Retinal pigment epithelial cell (primary cell): ENCODE measurements around the gene NFATC2IP.

Experiments
- DNase-seq: peaks from one replicate; pipeline ENCODE4 v3.0.0-alpha.2; 2010; ENCODE audit warnings: low read depth
- H3K4me3 ChIP-seq: 2 replicates; pipeline ENCODE4 v1.5.1; 2011; ENCODE audit warnings: mild to moderate bottlenecking, low read length, control low read depth, moderate library complexity
- TF ChIP-seq, protein P1 (sequence below): conservative IDR thresholded peaks from 2 replicates; pipeline ENCODE4 v1.5.1; 2011; ENCODE audit warnings: low read depth, low read length, control low read depth, inconsistent platforms

The NFATC2IP gene

DNA sequence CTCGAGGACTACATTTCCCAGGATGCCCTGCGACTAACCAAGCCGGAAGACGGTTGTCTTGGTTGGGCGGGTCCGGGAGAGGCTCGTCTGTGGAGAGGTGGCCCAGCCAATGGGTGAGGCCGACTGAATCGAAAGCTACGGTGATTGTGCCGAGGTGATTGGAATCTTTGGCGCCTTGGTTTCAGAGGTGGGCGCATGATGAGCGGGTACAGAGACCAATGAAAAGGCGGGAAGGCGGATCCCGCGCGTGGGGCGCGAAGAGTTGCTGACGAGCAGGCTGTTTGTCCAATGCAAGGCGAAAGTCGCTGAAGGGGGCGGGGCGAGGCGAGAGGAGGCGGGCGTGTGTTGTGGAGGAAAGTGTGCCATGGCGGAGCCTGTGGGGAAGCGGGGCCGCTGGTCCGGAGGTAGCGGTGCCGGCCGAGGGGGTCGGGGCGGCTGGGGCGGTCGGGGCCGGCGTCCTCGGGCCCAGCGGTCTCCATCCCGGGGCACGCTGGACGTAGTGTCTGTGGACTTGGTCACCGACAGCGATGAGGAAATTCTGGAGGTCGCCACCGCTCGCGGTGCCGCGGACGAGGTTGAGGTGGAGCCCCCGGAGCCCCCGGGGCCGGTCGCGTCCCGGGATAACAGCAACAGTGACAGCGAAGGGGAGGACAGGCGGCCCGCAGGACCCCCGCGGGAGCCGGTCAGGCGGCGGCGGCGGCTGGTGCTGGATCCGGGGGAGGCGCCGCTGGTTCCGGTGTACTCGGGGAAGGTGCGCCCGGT lies at the start of gene NFATC2IP:
NFATC2IP (plus strand) TSS at position 290 of the 762 bp plus-strand sequence; CDS start at position 365, 75 bp downstream.
- TF ChIP-seq, protein P1, sequence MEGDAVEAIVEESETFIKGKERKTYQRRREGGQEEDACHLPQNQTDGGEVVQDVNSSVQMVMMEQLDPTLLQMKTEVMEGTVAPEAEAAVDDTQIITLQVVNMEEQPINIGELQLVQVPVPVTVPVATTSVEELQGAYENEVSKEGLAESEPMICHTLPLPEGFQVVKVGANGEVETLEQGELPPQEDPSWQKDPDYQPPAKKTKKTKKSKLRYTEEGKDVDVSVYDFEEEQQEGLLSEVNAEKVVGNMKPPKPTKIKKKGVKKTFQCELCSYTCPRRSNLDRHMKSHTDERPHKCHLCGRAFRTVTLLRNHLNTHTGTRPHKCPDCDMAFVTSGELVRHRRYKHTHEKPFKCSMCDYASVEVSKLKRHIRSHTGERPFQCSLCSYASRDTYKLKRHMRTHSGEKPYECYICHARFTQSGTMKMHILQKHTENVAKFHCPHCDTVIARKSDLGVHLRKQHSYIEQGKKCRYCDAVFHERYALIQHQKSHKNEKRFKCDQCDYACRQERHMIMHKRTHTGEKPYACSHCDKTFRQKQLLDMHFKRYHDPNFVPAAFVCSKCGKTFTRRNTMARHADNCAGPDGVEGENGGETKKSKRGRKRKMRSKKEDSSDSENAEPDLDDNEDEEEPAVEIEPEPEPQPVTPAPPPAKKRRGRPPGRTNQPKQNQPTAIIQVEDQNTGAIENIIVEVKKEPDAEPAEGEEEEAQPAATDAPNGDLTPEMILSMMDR, result no peak
- peak within 1 kb of the TSS; percentile 84 for H3K4me3 ChIP-seq
- DNase-seq, result peak; percentile 99

DNA sequence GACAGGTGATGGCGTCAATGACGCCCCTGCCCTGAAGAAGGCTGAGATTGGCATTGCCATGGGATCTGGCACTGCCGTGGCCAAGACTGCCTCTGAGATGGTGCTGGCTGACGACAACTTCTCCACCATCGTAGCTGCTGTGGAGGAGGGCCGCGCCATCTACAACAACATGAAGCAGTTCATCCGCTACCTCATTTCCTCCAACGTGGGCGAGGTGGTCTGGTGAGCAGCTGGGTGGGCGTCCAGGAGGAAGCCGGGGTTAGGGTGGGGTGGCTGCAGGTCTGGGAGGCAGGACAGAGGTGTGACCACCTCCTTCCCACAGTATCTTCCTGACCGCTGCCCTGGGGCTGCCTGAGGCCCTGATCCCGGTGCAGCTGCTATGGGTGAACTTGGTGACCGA lies 48.9 kb upstream of the NFATC2IP start:
- DNase-seq, result no peak
- TF ChIP-seq, protein P1, result no peak
- no peak overlapping the region for H3K4me3 ChIP-seq

DNA sequence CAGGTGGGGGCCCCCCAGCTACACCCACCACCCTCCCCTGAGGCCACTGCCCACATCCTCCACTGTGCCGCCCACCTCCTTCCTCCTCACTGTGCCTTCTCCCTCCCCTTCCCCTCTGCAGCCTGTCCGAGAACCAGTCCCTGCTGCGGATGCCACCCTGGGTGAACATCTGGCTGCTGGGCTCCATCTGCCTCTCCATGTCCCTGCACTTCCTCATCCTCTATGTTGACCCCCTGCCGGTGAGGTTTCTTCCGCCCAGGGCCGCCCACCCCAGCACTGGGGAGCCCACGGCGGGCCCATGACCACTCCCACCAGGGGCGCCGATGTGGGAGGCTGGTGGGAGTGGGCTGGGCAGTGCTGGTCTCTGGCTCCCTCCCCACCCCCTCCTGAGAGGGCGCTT lies 47.8 kb upstream of the NFATC2IP start:
- TF ChIP-seq, protein P1, result no peak
- DNase-seq, result no peak
- no peak overlapping the region for H3K4me3 ChIP-seq

DNA sequence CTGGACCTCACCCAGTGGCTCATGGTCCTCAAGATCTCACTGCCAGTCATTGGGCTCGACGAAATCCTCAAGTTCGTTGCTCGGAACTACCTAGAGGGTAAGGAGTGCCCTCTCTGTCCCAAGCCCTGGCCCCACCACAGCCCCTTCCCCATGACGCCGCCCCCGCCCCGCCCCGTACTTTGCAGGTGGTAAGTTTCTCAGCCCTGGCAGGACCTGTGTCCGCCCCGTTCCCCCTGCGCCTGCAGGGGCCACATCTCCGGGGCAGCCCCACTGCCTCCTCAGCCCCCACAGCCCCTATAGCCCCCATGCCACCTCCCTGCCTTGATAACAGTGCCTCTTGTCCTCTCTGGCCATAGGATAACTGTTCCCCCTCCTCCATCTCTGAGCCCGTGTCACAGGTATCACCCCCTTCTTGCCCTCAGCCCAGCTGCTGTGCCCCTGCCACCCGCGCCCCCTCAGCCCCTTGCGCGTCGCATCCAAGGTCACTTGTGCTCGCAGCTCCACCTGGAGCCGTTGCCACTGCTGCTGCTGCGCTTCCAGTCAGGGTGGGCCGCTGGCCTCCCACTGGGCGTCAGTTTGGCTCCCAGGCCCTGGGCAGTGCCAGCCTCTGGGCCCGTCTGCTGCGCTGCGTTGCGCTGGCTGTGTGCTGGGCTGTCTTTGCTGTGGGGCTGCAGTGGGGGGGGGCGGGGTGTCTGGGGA lies 47.2 kb upstream of the NFATC2IP start:
- TF ChIP-seq, protein P1, result no peak
- no peak for DNase-seq
- no peak overlapping the region for H3K4me3 ChIP-seq

DNA sequence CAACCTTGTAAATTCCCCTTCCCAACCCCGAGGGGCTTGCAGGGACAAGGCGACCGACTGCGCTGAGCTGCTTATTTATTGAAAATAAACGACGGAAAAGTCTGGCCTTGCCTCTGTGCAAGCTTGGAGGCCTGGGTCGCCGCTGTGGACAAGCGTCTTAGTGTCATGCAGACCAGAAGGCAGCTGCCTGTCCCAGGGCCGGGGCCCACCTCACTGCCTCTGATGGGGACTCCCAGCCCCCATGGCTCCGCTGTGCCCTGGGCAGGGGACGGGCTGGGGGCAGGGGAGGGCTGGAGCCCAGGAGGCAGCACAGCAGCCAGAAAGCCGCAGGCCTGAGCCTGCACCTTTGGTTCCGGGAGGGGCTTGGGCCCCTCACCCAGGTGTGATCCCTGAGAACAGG lies 46.4 kb upstream of the NFATC2IP start:
- TF ChIP-seq, protein P1, result no peak
- H3K4me3 ChIP-seq, result no peak overlapping the region
- DNase-seq, result no peak

DNA sequence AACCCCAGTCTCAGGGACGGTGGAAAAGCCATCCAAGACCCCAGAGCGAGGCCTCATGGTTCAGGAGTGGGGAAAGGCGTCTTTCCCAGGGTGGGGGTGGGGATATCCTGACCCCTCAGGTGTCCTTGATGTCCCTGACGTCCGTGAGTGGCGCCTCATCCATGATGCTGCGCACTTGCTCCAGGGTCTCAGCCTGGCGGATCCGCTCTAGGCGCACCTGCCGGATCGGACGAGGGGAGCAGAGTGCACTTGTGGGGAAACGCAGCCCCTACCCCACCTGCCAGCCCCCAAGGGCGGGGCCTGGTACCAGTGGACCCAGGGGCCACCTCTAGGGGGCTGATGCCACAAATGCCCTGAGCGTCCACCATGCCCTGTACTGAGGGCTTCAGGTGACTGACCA lies 45.9 kb upstream of the NFATC2IP start:
- TF ChIP-seq, protein P1, result no peak
- no peak for DNase-seq
- H3K4me3 ChIP-seq, result no peak overlapping the region

DNA sequence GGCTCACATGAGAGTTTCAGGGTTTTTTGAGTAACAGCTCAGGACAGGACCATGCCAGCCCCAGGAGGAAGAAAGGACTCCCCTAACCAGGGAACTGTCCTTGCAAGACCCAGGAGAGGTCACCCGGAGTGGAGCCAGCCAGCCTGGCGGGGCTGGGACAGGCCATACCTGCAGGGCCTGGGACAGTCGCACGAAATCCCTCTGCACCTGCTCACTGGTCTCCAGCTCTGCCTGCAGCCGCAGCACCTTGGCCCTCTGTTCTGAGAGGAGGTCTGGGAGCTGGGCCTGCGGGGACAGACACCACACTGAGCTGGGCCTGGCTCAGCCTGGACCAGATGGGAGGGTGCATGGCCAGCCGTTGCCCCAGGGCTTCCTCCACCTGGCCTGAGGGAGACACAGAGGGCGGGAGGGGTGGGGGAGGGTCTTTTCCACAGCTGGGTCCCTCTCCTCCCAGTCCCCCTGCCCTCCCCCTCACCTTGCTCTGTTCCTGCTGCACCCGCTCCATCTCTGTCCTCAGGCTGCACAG lies 45.4 kb upstream of the NFATC2IP start:
- no peak for DNase-seq
- TF ChIP-seq, protein P1, result no peak
- no peak overlapping the region for H3K4me3 ChIP-seq
